Osteocyte (in vitro differentiated cells): ENCODE measurements around the gene EVC2. TPM values are rescaled to one million over a fixed set of nuclear protein-coding genes. Genes with fewer than 3 reads are reported as not detected.
A peak's percentile ranks its signal among the peaks of the same experiment; 100 is the strongest.

Source experiments
- DNase-seq: peaks from one replicate; pipeline ENCODE4 v3.0.0; 2021; ENCODE audit warnings: mixed read lengths; ENCODE audit not compliant: unreplicated experiment; ENCODE audit errors: extremely low spot score
- H3K27ac Mint-ChIP-seq: one replicate; pipeline ENCODE4 v1.8.0; 2021; ENCODE audit warnings: mild to moderate bottlenecking, mixed read lengths; ENCODE audit not compliant: unreplicated experiment
- H3K27me3 Mint-ChIP-seq: one replicate; pipeline ENCODE4 v1.8.0; 2021; ENCODE audit warnings: mixed read lengths; ENCODE audit not compliant: unreplicated experiment
- H3K36me3 Mint-ChIP-seq: one replicate; pipeline ENCODE4 v1.8.0; 2021; ENCODE audit warnings: mixed read lengths; ENCODE audit not compliant: unreplicated experiment
- H3K4me1 Mint-ChIP-seq: one replicate; pipeline ENCODE4 v1.8.0; 2021; ENCODE audit warnings: mixed read lengths; ENCODE audit not compliant: unreplicated experiment
- H3K4me3 Mint-ChIP-seq: one replicate; pipeline ENCODE4 v1.8.0; 2021; ENCODE audit warnings: mild to moderate bottlenecking, moderate library complexity, mixed read lengths; ENCODE audit not compliant: unreplicated experiment
- H3K9me3 Mint-ChIP-seq: one replicate; pipeline ENCODE4 v1.8.0; 2021; ENCODE audit warnings: mixed read lengths; ENCODE audit not compliant: unreplicated experiment
- total RNA-seq: library from RNA; stranded (reverse); gene quantifications from 2 replicates; pipeline ENCODE4 v1.2.1, GENCODE V29; 2021
- TF ChIP-seq, protein P1 (sequence below): fragments of 200-600 bp; sonication (generic); IDR thresholded peaks from 2 replicates; pipeline ENCODE4 v1.5.0; 2021; ENCODE audit warnings: antibody characterized with exemption, mild to moderate bottlenecking, moderate library complexity

The EVC2 gene
- total RNA-seq, 1 donor from 2014 or later = 3.1 TPM

- TF ChIP-seq, protein P1, sequence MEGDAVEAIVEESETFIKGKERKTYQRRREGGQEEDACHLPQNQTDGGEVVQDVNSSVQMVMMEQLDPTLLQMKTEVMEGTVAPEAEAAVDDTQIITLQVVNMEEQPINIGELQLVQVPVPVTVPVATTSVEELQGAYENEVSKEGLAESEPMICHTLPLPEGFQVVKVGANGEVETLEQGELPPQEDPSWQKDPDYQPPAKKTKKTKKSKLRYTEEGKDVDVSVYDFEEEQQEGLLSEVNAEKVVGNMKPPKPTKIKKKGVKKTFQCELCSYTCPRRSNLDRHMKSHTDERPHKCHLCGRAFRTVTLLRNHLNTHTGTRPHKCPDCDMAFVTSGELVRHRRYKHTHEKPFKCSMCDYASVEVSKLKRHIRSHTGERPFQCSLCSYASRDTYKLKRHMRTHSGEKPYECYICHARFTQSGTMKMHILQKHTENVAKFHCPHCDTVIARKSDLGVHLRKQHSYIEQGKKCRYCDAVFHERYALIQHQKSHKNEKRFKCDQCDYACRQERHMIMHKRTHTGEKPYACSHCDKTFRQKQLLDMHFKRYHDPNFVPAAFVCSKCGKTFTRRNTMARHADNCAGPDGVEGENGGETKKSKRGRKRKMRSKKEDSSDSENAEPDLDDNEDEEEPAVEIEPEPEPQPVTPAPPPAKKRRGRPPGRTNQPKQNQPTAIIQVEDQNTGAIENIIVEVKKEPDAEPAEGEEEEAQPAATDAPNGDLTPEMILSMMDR = no peak
- peak; percentile 75 for DNase-seq
- Mint-ChIP-seq H3K4me3 (no peak overlapping the region), H3K4me1 (no peaks in the 10 kb centered on the region), H3K36me3 (peaks cover 13% of the 10 kb centered on the region), H3K27ac (no peak overlapping the region), H3K9me3 (peaks cover 9% of the 10 kb centered on the region), H3K27me3 (peaks cover 22% of the 10 kb centered on the region)
Observed at GRCh38 chr4:5547651-5548249, 160.6 kb downstream of the EVC2 start.

GRCh38 chr4:5545271-5545670, 163.1 kb downstream of the EVC2 start:
- Mint-ChIP-seq H3K4me1 (no peaks in the 10 kb centered on the region), H3K27me3 (peaks cover 24% of the 10 kb centered on the region), H3K27ac (no peak overlapping the region), H3K9me3 (peaks cover 7% of the 10 kb centered on the region), H3K36me3 (peaks cover 6% of the 10 kb centered on the region), H3K4me3 (no peak overlapping the region)
- TF ChIP-seq, protein P1 = no peak
- DNase-seq = no peak

GRCh38 chr4:5544762-5545161, 163.6 kb downstream of the EVC2 start:
- H3K4me3 Mint-ChIP-seq = no peak overlapping the region
- peaks cover 2% of the 10 kb centered on the region for H3K9me3 Mint-ChIP-seq
- H3K36me3 Mint-ChIP-seq = peaks cover 2% of the 10 kb centered on the region
- H3K27ac Mint-ChIP-seq = no peak overlapping the region
- H3K27me3 Mint-ChIP-seq = peaks cover 25% of the 10 kb centered on the region
- peak; percentile 79 for DNase-seq
- H3K4me1 Mint-ChIP-seq = no peaks in the 10 kb centered on the region
- TF ChIP-seq, protein P1 = no peak

DNA sequence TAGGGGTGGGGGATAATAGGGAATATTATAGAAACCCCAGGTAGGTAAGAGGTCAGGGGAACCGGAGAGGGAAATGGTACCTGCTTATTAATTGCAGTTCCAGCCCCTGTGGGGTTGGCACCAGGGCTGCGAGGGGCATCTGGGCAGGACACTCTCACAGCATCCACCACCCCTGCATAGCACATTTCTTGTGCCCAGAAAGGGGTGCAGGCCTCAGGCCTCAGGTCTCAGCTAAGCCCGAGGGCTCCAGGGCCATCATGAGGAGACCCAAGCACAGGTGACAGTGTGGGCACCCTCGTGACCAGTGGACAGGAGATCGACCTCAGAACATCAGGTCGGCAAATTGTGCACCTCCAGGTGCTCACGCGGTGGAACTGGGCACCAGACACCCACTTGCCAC, 164.7 kb downstream of the EVC2 start:
- no peaks in the 10 kb centered on the region for H3K36me3 Mint-ChIP-seq
- peak; percentile 62 for DNase-seq
- H3K9me3 Mint-ChIP-seq = no peaks in the 10 kb centered on the region
- TF ChIP-seq, protein P1 = no peak
- no peak overlapping the region for H3K4me3 Mint-ChIP-seq
- no peak overlapping the region for H3K27ac Mint-ChIP-seq
- peaks cover 28% of the 10 kb centered on the region for H3K27me3 Mint-ChIP-seq
- H3K4me1 Mint-ChIP-seq = no peaks in the 10 kb centered on the region

DNA sequence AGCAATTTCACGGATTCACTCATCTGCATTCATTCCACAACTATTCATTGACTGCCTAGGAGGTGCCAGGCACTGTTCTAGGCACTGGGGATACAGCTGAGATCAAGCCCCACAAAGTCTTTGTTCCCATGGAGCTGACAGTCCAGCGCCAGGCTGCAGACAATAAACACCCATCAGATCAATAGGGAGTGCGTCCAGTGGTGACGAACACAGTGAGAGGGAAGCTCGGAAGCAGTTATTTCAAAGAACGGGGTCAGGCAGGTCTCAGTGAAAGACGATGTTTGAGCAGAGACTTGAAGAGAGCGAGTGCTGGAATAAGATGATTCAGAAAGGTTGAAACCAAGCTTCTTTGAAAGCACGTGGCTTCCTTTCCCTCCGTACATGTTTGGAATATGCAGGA, 167.2 kb downstream of the EVC2 start:
- peak; percentile 62 for DNase-seq
- no peaks in the 10 kb centered on the region for H3K4me1 Mint-ChIP-seq
- TF ChIP-seq, protein P1 = no peak
- H3K4me3 Mint-ChIP-seq = no peak overlapping the region
- H3K36me3 Mint-ChIP-seq = no peaks in the 10 kb centered on the region
- H3K27ac Mint-ChIP-seq = no peak overlapping the region
- peaks cover 46% of the 10 kb centered on the region for H3K27me3 Mint-ChIP-seq
- no peaks in the 10 kb centered on the region for H3K9me3 Mint-ChIP-seq
